ENCODE results near the gene COL7A1.

The COL7A1 gene

DNA sequence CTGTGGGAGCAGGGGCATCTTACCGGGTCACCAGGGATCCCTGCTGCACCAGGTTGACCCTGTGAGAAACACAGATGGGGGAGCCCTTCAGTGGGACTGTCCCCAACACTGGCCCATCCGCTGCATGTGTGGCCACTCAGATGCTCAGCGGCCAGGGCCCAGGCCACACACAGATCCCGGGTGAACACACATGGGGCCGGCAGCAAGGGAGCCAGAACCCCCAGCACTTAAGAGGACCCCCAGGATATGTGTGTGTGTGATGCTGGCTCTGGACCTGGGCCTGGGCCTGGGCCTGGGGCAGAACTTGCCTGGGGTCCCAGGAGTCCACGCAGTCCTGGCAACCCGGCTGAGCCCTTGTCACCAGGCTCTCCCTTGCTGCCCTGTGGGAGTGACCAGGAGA lies 26.7 kb downstream of the COL7A1 start:
- TF ChIP-seq, protein P1, sequence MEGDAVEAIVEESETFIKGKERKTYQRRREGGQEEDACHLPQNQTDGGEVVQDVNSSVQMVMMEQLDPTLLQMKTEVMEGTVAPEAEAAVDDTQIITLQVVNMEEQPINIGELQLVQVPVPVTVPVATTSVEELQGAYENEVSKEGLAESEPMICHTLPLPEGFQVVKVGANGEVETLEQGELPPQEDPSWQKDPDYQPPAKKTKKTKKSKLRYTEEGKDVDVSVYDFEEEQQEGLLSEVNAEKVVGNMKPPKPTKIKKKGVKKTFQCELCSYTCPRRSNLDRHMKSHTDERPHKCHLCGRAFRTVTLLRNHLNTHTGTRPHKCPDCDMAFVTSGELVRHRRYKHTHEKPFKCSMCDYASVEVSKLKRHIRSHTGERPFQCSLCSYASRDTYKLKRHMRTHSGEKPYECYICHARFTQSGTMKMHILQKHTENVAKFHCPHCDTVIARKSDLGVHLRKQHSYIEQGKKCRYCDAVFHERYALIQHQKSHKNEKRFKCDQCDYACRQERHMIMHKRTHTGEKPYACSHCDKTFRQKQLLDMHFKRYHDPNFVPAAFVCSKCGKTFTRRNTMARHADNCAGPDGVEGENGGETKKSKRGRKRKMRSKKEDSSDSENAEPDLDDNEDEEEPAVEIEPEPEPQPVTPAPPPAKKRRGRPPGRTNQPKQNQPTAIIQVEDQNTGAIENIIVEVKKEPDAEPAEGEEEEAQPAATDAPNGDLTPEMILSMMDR (conservative IDR thresholded peaks at IDR 0.05; ENCODE audit: low read depth, low read length) = no peak

DNA sequence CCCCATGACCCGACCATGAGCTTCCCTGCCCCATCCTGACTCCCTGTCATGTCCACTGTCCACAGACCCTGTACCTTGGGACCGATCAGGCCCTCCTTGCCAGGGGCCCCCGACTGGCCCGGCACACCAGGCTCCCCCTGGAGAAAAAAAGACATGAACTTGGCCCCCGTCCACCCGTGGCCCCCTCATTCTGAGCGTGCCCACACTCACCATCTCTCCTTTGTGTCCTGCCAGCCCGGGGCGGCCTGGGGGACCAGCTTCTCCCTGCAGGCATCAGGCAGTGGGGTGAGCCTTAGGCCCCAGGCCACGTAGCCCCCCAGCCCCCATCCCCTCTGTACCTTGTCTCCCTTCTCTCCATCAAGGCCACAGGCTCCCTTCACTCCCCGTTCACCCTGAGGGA lies 27.6 kb downstream of the COL7A1 start:
- TF ChIP-seq, protein P1 (conservative IDR thresholded peaks at IDR 0.05; ENCODE audit: low read depth, low read length) = no peak
- no peak for DNase-seq (ENCODE audit: low read depth)
- no peak overlapping the region for H3K4me3 ChIP-seq (ENCODE audit: low read length)

More for the DNA sequence above, 26.7 kb downstream of the COL7A1 start:
- no peak for DNase-seq (ENCODE audit: low read depth)
- no peak overlapping the region for H3K4me3 ChIP-seq (ENCODE audit: low read length)

DNA sequence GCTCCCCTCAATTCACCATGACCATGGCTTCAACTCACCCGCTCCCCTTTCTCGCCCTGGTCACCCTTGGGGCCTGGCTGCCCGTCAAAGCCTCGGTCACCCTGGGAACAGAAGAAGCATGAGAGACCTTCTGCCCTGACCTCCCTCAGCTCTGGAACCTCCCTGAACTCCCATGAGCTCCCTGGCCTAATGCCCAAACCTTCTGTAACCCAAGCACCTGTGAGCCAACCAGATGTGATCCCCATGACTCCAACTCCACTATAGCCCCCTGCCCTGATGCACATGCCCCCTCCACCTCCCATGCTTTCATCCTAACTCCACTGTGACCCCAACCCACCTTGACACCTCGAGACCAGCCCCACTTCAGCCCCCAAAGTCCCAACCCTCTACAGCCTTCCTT lies 28.0 kb downstream of the COL7A1 start:
- TF ChIP-seq, protein P1 (conservative IDR thresholded peaks at IDR 0.05; ENCODE audit: low read depth, low read length) = no peak
- no peak for DNase-seq (ENCODE audit: low read depth)
- H3K4me3 ChIP-seq (ENCODE audit: low read length) = no peak overlapping the region

DNA sequence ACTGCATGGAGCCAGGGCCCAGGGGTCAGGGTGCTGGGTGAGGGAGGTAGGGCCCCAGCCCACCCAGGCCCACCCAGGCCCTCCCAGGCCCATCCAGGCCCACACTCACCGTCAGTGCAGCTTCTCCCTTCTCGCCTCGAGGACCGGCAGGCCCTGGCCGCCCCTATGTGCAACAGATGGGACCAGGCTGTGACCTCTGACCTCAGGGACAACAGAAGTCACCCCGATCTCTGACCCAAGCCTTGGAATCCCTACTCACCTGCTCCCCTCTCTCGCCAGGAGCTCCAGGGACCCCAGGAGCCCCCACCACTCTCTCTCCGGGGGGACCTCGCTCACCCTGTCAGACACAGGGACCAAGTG lies 28.7 kb downstream of the COL7A1 start:
- DNase-seq (ENCODE audit: low read depth) = no peak
- TF ChIP-seq, protein P1 (conservative IDR thresholded peaks at IDR 0.05; ENCODE audit: low read depth, low read length) = no peak
- no peak overlapping the region for H3K4me3 ChIP-seq (ENCODE audit: low read length)

DNA sequence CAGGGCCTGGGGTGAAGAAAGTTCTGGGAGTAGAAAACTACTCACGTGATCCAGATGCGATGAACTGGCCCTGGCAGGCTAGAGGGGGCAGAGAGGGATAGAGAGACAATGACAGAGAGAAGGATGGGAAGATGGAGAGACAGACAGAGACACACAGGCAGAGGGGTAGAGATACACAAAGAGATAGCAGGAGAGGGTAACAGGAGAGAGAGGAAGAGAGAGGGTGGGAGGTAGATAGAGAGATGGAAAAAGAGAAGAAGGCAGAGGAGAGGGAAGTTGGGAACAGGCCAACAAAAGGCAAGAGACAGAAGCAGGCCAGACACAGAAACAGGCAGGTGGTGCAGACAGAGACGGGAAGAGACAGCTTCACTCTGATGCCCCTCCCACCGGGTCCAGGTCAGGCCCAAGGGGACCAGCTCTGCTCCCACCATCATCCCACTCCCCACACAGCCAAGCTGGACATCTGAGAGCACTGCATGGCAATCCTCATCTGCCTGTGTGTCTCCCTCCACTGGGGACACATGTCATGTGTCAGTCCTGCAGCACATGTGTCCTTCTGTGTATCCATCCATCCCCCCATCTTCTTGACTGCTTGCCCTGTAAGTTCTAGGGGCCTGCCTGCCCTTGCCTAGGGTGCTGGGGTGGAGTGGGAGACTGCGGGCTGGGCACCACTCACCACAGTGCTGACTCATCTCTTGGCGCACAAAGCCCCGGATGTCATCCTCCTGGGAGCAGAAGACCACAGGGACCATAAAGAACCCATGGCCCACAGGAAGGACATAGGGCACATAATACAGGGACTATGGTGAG lies 29.3 kb downstream of the COL7A1 start:
- no peak overlapping the region for H3K4me3 ChIP-seq (ENCODE audit: low read length)
- TF ChIP-seq, protein P1 (conservative IDR thresholded peaks at IDR 0.05; ENCODE audit: low read depth, low read length) = no peak
- DNase-seq (ENCODE audit: low read depth) = no peak

DNA sequence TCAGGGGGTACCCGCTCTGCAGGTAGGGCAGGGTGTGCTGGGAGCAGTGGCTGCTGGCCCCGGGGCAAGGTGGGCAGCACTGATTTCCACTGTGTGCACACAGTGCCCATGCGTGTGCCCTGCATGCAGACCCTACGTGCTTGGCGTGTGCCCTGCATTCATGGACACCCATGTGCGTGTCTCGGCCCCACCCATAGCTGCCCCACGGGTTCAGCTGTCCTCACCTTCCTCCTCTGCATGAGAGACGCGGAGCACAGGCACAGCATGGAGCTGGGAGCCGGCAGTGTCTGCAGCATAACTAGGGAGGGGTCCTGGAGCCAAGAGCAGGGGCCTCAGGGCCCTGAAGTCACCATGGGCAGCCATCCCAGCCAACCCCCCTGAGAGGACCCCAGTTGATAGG lies 29.9 kb downstream of the COL7A1 start:
- H3K4me3 ChIP-seq (ENCODE audit: low read length) = no peak overlapping the region
- no peak for DNase-seq (ENCODE audit: low read depth)
- TF ChIP-seq, protein P1 (conservative IDR thresholded peaks at IDR 0.05; ENCODE audit: low read depth, low read length) = no peak

DNA sequence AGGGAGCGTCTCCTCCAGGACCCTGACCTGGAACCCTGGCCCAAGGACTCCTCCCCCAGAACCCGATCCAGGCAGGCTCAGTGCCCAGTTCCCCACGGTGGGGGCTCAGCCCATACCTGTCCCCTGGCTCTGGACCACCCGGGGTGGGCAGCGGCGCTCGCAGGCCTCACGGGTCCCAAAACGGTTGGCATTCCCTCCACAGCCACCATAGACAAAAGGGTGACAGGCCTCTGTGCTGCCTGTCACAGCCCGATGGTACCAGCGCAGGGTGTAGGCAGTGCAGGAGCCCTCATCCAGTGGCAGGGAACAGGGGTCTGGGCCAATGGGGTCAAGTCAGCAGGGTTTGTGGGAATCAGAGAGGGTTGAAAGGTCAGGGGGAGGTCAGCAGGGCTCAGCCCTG lies 30.5 kb downstream of the COL7A1 start:
- no peak overlapping the region for H3K4me3 ChIP-seq (ENCODE audit: low read length)
- TF ChIP-seq, protein P1 (conservative IDR thresholded peaks at IDR 0.05; ENCODE audit: low read depth, low read length) = no peak
- no peak for DNase-seq (ENCODE audit: low read depth)
